SK-N-SH (cell line): ENCODE measurements around the gene TFCP2L1. TPM values are rescaled to one million over a fixed set of nuclear protein-coding genes. Genes with fewer than 3 reads are reported as not detected.

Experiments used
- CTCF ChIA-PET: fragments of 300-600, 350-600 bp; formaldehyde crosslinking; extraction: SDS; loops from one replicate; lab custom pipeline; 2021; lab: Yijun Ruan, JAX
- POLR2A ChIA-PET: fragments of 350-600 bp; sonication (Branson Sonifier 250); formaldehyde crosslinking; extraction: SDS; loops from one replicate; lab custom pipeline; 2020; ENCODE audit warnings: antibody characterized with exemption, inconsistent platforms; lab: Yijun Ruan, JAX
- DNase-seq: peaks from one replicate; pipeline ENCODE4 v3.0.0; 2012
- H2AFZ ChIP-seq: fragments of 200-600 bp; sonication (generic); 2 replicates; pipeline ENCODE4 v1.8.1; 2016; ENCODE audit warnings: antibody characterized with exemption, mild to moderate bottlenecking, low read depth
- H3F3A ChIP-seq: fragments of 200-600 bp; sonication (generic); replicated peaks from 2 replicates; pipeline ENCODE3; 2016; ENCODE audit warnings: antibody characterized with exemption, mild to moderate bottlenecking; ENCODE audit not compliant: insufficient read depth
- H3K27ac ChIP-seq, 2 experiments: fragments of 200-500 bp in 1 of 2; fragments of 200-600 bp in 1 of 2; sonication (Bioruptor generic) in 1 of 2; sonication (generic), shearing (Covaris generic) in 1 of 2; 2 replicates each; pipeline versions ENCODE4 v1.5.1 to v1.6.1; 2014 to 2016; ENCODE audit warnings: low read depth in 2 of 2, inconsistent platforms in 1 of 2, low read length in 1 of 2, mild to moderate bottlenecking in 1 of 2, mixed read lengths in 1 of 2
- H3K27me3 ChIP-seq: fragments of 200-600 bp; sonication (generic), shearing (Covaris generic); 2 replicates; pipeline ENCODE4 v1.6.1; 2016; ENCODE audit warnings: mixed run types; ENCODE audit not compliant: insufficient read depth
- H3K36me3 ChIP-seq, 2 experiments: fragments of 200-500 bp in 1 of 2; fragments of 200-600 bp in 1 of 2; sonication (Bioruptor generic) in 1 of 2; sonication (generic) in 1 of 2; replicated peaks in 1 of 2; 2 replicates each; pipeline versions ENCODE3 to v1.5.1; 2014 to 2016; ENCODE audit warnings: low read length in 1 of 2, mild to moderate bottlenecking in 1 of 2; ENCODE audit not compliant: insufficient read depth in 2 of 2, control insufficient read depth in 1 of 2
- H3K4me1 ChIP-seq, 2 experiments: fragments of 200-500 bp in 1 of 2; fragments of 200-600 bp in 1 of 2; sonication (Bioruptor generic) in 1 of 2; sonication (generic), shearing (Covaris generic) in 1 of 2; 2 replicates each; pipeline versions ENCODE4 v1.5.1 to v1.6.1; 2014 to 2016; ENCODE audit warnings: low read depth in 1 of 2, low read length in 1 of 2, mixed run types in 1 of 2; ENCODE audit not compliant: insufficient read depth in 2 of 2, control insufficient read depth in 1 of 2
- H3K4me2 ChIP-seq: fragments of 200-600 bp; sonication (generic), shearing (Covaris generic); 2 replicates; pipeline ENCODE4 v1.6.1; 2017; ENCODE audit warnings: mixed run types
- H3K4me3 ChIP-seq, 2 experiments: fragments of 200-500 bp in 1 of 2; fragments of 200-600 bp in 1 of 2; sonication (Bioruptor generic) in 1 of 2; sonication (generic), shearing (Covaris generic) in 1 of 2; 2 replicates each; pipeline versions ENCODE4 v1.5.1 to v1.8.1; 2014 to 2016; ENCODE audit warnings: low read depth in 2 of 2, inconsistent platforms in 1 of 2, low read length in 1 of 2, mild to moderate bottlenecking in 1 of 2, mixed read lengths in 1 of 2, moderate library complexity in 1 of 2
- H3K79me2 ChIP-seq: fragments of 200-600 bp; sonication (generic); 2 replicates; pipeline ENCODE4 v1.8.1; 2017; ENCODE audit warnings: mild to moderate bottlenecking; ENCODE audit not compliant: insufficient read depth
- H3K9ac ChIP-seq: fragments of 200-600 bp; sonication (generic); 2 replicates; pipeline ENCODE4 v1.6.1; 2017; ENCODE audit warnings: mixed run types
- H3K9me2 ChIP-seq: fragments of 200-600 bp; sonication (generic); 2 replicates; pipeline ENCODE4 v1.6.1; 2017; ENCODE audit warnings: mixed run types
- H3K9me3 ChIP-seq: fragments of 200-600 bp; sonication (generic); 2 replicates; pipeline ENCODE4 v1.6.1; 2017; ENCODE audit warnings: mixed run types, mild to moderate bottlenecking, moderate library complexity
- H4K20me1 ChIP-seq: fragments of 200-600 bp; sonication (generic); 2 replicates; pipeline ENCODE4 v1.6.1; 2017; ENCODE audit warnings: mild to moderate bottlenecking, mixed run types; ENCODE audit not compliant: insufficient read depth
- CHD2 ChIP-seq: fragments of 150-350 bp; IDR thresholded peaks from 2 replicates; pipeline ENCODE4 v1.6.1; 2018; ENCODE audit warnings: low read length; ENCODE audit not compliant: partially characterized antibody
- CTCF ChIP-seq: fragments of 200-600 bp; sonication (generic); IDR thresholded peaks from 2 replicates; pipeline ENCODE4 v1.6.1; 2017; ENCODE audit warnings: antibody characterized with exemption, mild to moderate bottlenecking, moderate library complexity
- FOSL2 ChIP-seq: IDR thresholded peaks from 2 replicates; pipeline ENCODE4 v1.4.0; 2012; ENCODE audit warnings: low read depth, mild to moderate bottlenecking, moderate library complexity, borderline replicate concordance
- NFIC ChIP-seq: IDR thresholded peaks from 2 replicates; pipeline ENCODE4 v1.4.0; 2012; ENCODE audit warnings: borderline replicate concordance
- POLR2AphosphoS5 ChIP-seq: IDR thresholded peaks from 2 replicates; pipeline ENCODE4 v1.6.1; 2012; ENCODE audit warnings: low read depth, low read length
- TAF1 ChIP-seq: IDR thresholded peaks from 2 replicates; pipeline ENCODE4 v1.6.1; 2012; ENCODE audit warnings: low read depth, mild to moderate bottlenecking, low read length, moderate library complexity, borderline replicate concordance
- USF1 ChIP-seq: IDR thresholded peaks from 2 replicates; pipeline ENCODE4 v1.4.0; 2012; ENCODE audit warnings: low read depth, borderline replicate concordance
- ZBTB33 ChIP-seq: IDR thresholded peaks from 2 replicates; pipeline ENCODE4 v1.4.0; 2012; ENCODE audit warnings: low read depth, borderline replicate concordance
- WGBS: methylation state at CpG from one replicate; pipeline ENCODE4 v1.1.6; 2017; ENCODE audit warnings: low lambda C conversion rate; 5-methylcytosine and 5-hydroxymethylcytosine counted together
- polyA plus RNA-seq, 3 experiments: library from polyadenylated mRNA; depleted of rRNA; stranded (reverse); fragments of >200 nt; gene quantifications; 2 replicates each; pipeline ENCODE4 v1.2.3, GENCODE V29; 2012

The TFCP2L1 gene
- polyA plus RNA-seq, 1 of the 3 experiments (the other 2 are of a cell fraction), result not detected

GRCh38 chr2:121203591-121204249 lies 81.3 kb downstream of the TFCP2L1 start:
- Histone ChIP-seq H3K4me3 (no peak overlapping the region), H3K9ac (no peak overlapping the region), H3K79me2 (no peaks in the 10 kb centered on the region), H3K27ac (no peak overlapping the region), H3K4me2 (no peak overlapping the region), H3F3A (no peaks in the 10 kb centered on the region), H4K20me1 (no peaks in the 10 kb centered on the region), H3K4me1 (peaks cover 0 to 4% of the 10 kb centered on the region in 2 experiments; a peak in 1 of 4 replicates), H3K9me2 (no peaks in the 10 kb centered on the region), H3K9me3 (no peaks in the 10 kb centered on the region), H3K36me3 (no peaks in the 10 kb centered on the region), H3K27me3 (peaks cover 2% of the 10 kb centered on the region; the same call in 1 of the 2 replicates)
- CTCF ChIA-PET, result interaction anchor here (1.4 to 1.6 kb wide), 2 partner anchors 9 to 108 kb away, joined by 3 to 5 read pairs; no protein-coding TSS in a partner anchor
- POLR2A ChIA-PET, result no interaction called here
- 51% methylated on average over 10 of the region's 10 CpGs for WGBS
- TF ChIP-seq POLR2AphosphoS5, result no peak
- TF ChIP-seq NFIC, result no peak
- no peak for TF ChIP-seq TAF1
- TF ChIP-seq CHD2, result no peak
- no peak for TF ChIP-seq FOSL2
- TF ChIP-seq USF1, result no peak
- no peak for TF ChIP-seq CTCF
- TF ChIP-seq ZBTB33, result no peak
- TF ChIP-seq, all 33 proteins: peak for 0
- DNase-seq, result no peak
- no peak overlapping the region for H2AFZ ChIP-seq

DNA sequence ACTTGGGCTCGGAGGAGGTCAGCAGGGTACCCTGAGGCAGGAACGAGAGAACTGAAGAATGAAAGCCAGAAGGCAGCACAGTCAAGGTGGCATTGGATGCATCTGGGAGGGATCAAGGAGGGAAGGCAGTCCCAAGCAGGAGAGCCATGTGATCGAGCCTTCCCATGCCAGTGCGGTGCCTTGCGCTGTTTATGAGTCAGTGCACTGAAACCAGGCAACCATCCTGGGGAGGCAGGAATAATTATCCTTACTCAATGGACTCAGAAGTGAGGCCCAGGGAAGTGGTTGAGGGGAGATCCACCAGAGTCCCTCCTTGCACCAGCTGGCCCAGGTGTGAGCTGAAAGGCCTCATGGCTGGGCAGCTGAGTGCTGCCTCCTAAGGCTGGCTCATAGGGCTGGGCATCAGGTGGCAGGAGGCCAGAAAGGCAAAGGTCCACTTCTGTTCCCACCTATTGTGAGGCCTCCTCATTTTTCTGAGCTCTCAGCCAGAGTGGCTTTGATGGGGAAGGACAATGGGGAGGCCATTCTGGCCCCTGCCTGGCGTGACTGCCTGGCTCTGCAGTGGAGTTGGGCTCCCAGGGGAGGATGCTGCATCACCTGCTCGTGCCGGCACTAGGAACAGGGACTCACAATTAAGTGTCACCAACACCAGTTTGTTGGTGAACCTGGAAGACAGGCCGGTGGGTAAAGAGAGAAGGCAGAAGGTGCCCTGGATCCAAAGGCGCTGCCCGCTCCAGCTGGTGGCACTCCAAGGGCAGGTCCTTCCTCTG lies 82.3 kb downstream of the TFCP2L1 start:
- TF ChIP-seq CHD2, result no peak
- H3K4me3 ChIP-seq, result no peak overlapping the region
- POLR2A ChIA-PET, result no interaction called here
- no peaks in the 10 kb centered on the region for H3K9me2 ChIP-seq
- no peak overlapping the region for H2AFZ ChIP-seq
- CTCF ChIA-PET, result no interaction called here
- no peak for DNase-seq
- H3K27ac ChIP-seq, result no peak overlapping the region
- H3K4me2 ChIP-seq, result no peak overlapping the region
- H3K4me1 ChIP-seq, result peaks cover 0 to 4% of the 10 kb centered on the region in 2 experiments; a peak in 1 of 4 replicates
- WGBS, result 62% methylated on average over 11 of the region's 11 CpGs
- H3K79me2 ChIP-seq, result no peaks in the 10 kb centered on the region
- no peaks in the 10 kb centered on the region; the same call in 1 of the 2 replicates for H3K27me3 ChIP-seq
- no peaks in the 10 kb centered on the region for H4K20me1 ChIP-seq
- no peaks in the 10 kb centered on the region for H3K9me3 ChIP-seq
- H3K36me3 ChIP-seq, result no peaks in the 10 kb centered on the region
- no peak overlapping the region for H3K9ac ChIP-seq
- H3F3A ChIP-seq, result no peaks in the 10 kb centered on the region
